ENCODE measurements around the gene MRGPRX2.

The MRGPRX2 gene

DNA sequence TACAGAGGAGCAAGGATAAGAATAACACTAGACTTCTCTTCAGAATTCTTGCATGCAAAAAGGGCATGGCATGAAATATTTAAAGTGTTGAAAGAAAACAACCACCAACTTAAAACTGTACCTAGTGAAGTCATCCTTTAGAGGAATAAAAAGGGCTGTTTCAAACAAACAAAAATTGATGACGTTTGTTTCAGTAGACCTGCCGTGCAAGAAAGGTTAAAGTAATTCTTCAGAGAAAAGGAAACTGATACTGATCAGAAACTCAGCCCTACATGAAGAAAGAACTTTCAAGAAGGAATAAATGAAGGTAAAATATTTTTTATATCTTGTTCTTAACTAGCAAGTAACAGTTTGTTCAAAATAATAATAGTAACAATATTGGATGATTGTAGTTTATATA lies 27.5 kb downstream of the MRGPRX2 start:
- Histone ChIP-seq H3K27ac (no peak overlapping the region), H3K36me3 (no peaks in the 10 kb centered on the region), H3K4me3 (ENCODE audit: low read depth, low read length) (no peak overlapping the region), H3K27me3 (ENCODE audit: insufficient read depth, low read depth, severe bottlenecking) (peaks cover 16% of the 10 kb centered on the region), H3K9me3 (ENCODE audit: severe bottlenecking) (no peaks in the 10 kb centered on the region)
- TF ChIP-seq, protein P1, sequence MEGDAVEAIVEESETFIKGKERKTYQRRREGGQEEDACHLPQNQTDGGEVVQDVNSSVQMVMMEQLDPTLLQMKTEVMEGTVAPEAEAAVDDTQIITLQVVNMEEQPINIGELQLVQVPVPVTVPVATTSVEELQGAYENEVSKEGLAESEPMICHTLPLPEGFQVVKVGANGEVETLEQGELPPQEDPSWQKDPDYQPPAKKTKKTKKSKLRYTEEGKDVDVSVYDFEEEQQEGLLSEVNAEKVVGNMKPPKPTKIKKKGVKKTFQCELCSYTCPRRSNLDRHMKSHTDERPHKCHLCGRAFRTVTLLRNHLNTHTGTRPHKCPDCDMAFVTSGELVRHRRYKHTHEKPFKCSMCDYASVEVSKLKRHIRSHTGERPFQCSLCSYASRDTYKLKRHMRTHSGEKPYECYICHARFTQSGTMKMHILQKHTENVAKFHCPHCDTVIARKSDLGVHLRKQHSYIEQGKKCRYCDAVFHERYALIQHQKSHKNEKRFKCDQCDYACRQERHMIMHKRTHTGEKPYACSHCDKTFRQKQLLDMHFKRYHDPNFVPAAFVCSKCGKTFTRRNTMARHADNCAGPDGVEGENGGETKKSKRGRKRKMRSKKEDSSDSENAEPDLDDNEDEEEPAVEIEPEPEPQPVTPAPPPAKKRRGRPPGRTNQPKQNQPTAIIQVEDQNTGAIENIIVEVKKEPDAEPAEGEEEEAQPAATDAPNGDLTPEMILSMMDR (IDR thresholded peaks at IDR 0.05; ENCODE audit: low read depth, low read length): no peak
- DNase-seq: no peak

DNA sequence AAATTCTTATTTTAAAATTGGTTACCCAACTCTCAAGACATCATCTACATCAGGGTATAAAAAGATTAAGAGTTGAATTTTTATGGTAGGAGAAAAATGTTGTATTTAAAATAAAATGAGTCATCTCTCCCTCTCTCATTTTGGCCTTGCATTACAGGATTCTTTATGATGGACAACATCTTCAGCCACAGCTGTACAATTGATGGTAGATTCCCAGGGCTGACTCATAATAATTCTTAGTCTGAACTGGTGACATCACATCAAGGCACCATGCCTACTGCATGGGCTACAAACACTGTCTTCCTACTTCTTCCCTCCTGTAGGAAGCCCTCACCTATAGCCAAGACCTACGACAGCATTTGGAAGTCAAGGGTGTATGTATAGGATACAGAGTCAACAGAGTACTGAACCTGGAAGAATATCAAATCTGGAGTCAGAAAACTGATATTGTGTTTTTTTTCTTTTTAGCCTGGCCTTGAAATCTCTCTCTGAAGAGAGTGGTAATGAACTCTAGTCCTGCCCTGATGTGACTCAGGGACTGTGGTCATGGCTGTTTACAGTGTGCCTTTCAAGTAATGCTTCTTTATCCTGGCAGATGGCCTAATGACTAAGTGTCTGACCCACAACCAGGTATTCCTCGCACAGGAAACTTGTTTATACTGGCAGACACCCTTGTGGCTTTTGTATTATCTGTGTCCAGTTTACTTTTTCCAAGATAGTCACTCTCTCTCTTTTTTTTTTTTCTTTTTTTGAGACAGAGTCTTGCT lies 32.5 kb downstream of the MRGPRX2 start:
- TF ChIP-seq, protein P1 (IDR thresholded peaks at IDR 0.05; ENCODE audit: low read depth, low read length): no peak
- Histone ChIP-seq H3K9me3 (ENCODE audit: severe bottlenecking) (no peaks in the 10 kb centered on the region), H3K4me3 (ENCODE audit: low read depth, low read length) (no peak overlapping the region), H3K27ac (no peak overlapping the region), H3K27me3 (ENCODE audit: insufficient read depth, low read depth, severe bottlenecking) (peaks cover 6% of the 10 kb centered on the region), H3K36me3 (no peaks in the 10 kb centered on the region)
- no peak for DNase-seq

DNA sequence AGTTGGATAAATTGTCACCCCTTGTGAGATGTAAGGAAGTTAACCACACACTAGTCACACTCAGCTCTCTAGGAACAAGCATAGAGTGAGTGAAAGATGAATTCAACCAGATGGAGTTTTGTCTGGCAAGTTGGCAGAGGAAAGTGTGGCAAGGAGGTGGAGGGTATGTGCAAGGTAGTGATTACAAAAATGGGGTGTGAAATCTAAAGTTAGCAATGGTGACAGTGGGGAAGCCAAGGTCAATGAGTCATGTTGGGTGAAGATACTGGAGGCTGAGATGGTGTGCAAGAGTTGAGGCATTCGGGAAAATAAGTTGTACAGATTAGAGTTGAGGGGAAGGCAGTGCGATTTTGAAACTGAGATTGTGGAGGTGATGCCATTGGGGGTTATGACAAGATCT lies 33.7 kb downstream of the MRGPRX2 start:
- DNase-seq: no peak
- Histone ChIP-seq H3K27me3 (ENCODE audit: insufficient read depth, low read depth, severe bottlenecking) (peaks cover 6% of the 10 kb centered on the region), H3K27ac (no peak overlapping the region), H3K4me3 (ENCODE audit: low read depth, low read length) (no peak overlapping the region), H3K9me3 (ENCODE audit: severe bottlenecking) (no peaks in the 10 kb centered on the region), H3K36me3 (no peaks in the 10 kb centered on the region)
- TF ChIP-seq, protein P1 (IDR thresholded peaks at IDR 0.05; ENCODE audit: low read depth, low read length): no peak

DNA sequence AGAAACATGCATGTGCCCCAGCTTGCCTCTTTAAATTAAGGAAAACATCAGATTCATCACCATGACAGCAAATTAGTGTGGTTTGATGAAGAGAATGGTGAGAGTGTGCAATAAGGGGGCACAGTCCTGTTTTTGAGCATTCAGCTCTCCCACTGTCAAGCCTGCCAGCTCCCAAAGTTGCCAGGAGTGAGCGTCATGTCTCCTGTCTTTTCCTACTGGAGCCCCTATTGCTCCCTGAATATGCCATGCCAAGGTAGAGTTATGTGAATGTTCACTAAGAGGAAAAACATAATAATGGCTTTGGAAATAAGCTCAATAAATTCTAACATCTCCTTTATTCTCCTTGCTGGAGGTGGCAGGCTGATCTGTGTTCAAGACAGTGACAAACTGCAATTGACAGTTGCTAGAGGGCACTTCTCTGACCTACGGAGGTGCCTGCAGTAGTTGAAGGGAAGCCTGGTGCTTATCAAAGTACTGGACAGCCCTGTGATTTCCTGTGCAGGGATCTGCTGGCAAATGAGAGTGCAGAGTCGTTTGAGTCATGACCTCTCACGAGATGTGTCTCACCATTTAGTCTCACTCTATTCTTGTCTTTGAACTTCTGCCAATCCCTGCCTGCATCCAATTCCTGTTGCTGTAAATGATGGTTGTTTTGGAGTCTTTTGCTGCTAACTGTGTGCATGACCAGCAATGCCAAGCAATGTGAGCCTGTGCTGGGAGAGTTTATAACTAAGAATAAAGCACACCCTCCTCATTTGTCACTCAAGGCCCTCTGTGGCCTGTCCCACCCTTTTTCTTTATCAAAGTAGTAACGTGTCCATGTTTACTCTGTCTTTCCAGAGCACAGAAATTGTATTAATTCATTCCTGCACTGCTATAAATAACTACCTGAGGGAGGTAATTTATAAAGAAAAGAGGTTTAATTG lies 34.8 kb downstream of the MRGPRX2 start:
- TF ChIP-seq, protein P1 (IDR thresholded peaks at IDR 0.05; ENCODE audit: low read depth, low read length): no peak
- Histone ChIP-seq H3K9me3 (ENCODE audit: severe bottlenecking) (no peaks in the 10 kb centered on the region), H3K4me3 (ENCODE audit: low read depth, low read length) (no peak overlapping the region), H3K36me3 (no peaks in the 10 kb centered on the region), H3K27me3 (ENCODE audit: insufficient read depth, low read depth, severe bottlenecking) (peaks cover 6% of the 10 kb centered on the region), H3K27ac (no peak overlapping the region)
- no peak for DNase-seq

DNA sequence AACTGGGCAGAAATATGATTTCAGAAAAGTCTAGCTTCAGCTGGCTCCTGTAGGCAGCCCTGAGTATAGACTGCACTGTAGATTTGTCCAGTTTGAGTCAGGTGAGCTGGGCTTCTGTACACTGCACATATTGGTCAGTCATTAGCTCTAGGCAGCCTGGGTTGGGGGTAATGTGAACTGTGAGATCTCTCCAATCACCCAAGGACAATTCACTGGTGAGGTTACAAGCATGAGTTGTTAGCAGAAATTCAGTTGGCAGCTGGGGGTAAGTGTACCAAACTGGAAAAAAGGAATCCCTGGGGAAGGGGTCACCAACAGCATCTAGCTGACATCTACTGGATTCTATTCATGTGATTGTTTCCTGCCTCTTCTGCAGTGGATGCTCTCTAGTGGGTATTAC lies 39.7 kb downstream of the MRGPRX2 start:
- H3K27ac ChIP-seq: no peak overlapping the region
- no peaks in the 10 kb centered on the region for H3K36me3 ChIP-seq
- H3K4me3 ChIP-seq (ENCODE audit: low read depth, low read length): no peak overlapping the region
- no peaks in the 10 kb centered on the region for H3K9me3 ChIP-seq (ENCODE audit: severe bottlenecking)
- DNase-seq: no peak
- peaks cover 8% of the 10 kb centered on the region for H3K27me3 ChIP-seq (ENCODE audit: insufficient read depth, low read depth, severe bottlenecking)
- TF ChIP-seq, protein P1 (IDR thresholded peaks at IDR 0.05; ENCODE audit: low read depth, low read length): no peak
